Vagina (tissue), 2 donors: Measurements from ENCODE around the gene STAP2. TPM values are rescaled to one million over a fixed set of nuclear protein-coding genes. Genes with fewer than 3 reads are reported as not detected.

Experiments used
- DNase-seq, 2 donors: peaks; one replicate each; pipeline ENCODE4 v3.0.0-alpha.2; 2017; ENCODE audit errors: extremely low spot score in 2 of 2
- H3K27ac ChIP-seq: fragments of 200-600 bp; sonication (generic); one replicate; pipeline ENCODE4 v1.5.1; 2019
- H3K27me3 ChIP-seq: fragments of 200-600 bp; sonication (generic); one replicate; pipeline ENCODE4 v1.5.1; 2019
- H3K36me3 ChIP-seq, 2 donors: fragments of 200-600 bp; sonication (generic); one replicate each; pipeline ENCODE4 v1.5.1; 2017 to 2019
- H3K4me1 ChIP-seq: fragments of 200-600 bp; sonication (generic); one replicate; pipeline ENCODE4 v1.5.1; 2019
- H3K4me3 ChIP-seq, 2 donors: fragments of 200-600 bp; sonication (generic); 1 replicate in 1 of 2; 2 replicates in 1 of 2; pipeline ENCODE4 v1.5.1; 2016 to 2019
- H3K9me3 ChIP-seq: fragments of 200-600 bp; sonication (generic); one replicate; pipeline ENCODE4 v1.5.1; 2019
- CTCF ChIP-seq, 3 experiments: fragments of 450-650 bp in 2 of 3; fragments of 200-600 bp in 1 of 3; sonication (generic) in 1 of 3; IDR thresholded peaks; one replicate each; pipeline ENCODE4 v1.5.1; 2017 to 2019; ENCODE audit warnings: antibody characterized with exemption in 3 of 3, mild to moderate bottlenecking in 2 of 3, moderate library complexity in 2 of 3
- POLR2A ChIP-seq, 2 donors: fragments of 450-650 bp; IDR thresholded peaks; one replicate each; pipeline ENCODE4 v1.6.1; 2017; ENCODE audit warnings: antibody characterized with exemption in 2 of 2, mild to moderate bottlenecking in 2 of 2, moderate library complexity in 2 of 2
- POLR2AphosphoS5 ChIP-seq, 2 donors: sonication (generic); formaldehyde crosslinking; IDR thresholded peaks; one replicate each; pipeline ENCODE4 v1.9.0; 2017; ENCODE audit warnings: antibody characterized with exemption in 2 of 2, mild to moderate bottlenecking in 2 of 2, low read depth in 1 of 2; ENCODE audit not compliant: insufficient read depth in 1 of 2
- intact Hi-C: fragments of 100-400 bp; cut with DNase I; formaldehyde crosslinking; loops from one replicate; pipeline ENCODE4 v1.15.1; 2023
- total RNA-seq: library from RNA; depleted of rRNA; stranded (reverse); fragments of >200 nt; gene quantifications from one replicate; pipeline ENCODE4 v1.2.3, GENCODE V29; 2016

STAP2 gene
- total RNA-seq, 1 donor from 2014 or later = 29.2 TPM

GRCh38 chr19:4300589-4300988 lies 38.0 kb downstream of the STAP2 start:
- Histone ChIP-seq H3K9me3 (no peaks in the 10 kb centered on the region), H3K27ac (no peak overlapping the region), H3K4me1 (no peaks in the 10 kb centered on the region), H3K27me3 (no peaks in the 10 kb centered on the region), H3K4me3 (no peak overlapping the region), H3K36me3 (no peaks in the 10 kb centered on the region)
- no peak for TF ChIP-seq POLR2AphosphoS5 (IDR thresholded peaks at IDR 0.05; ENCODE audit: insufficient read depth in 1 of 2, low read depth in 1 of 2)
- no peak for TF ChIP-seq POLR2A (IDR thresholded peaks at IDR 0.05)
- no peak for TF ChIP-seq CTCF (IDR thresholded peaks at IDR 0.05)
- intact Hi-C loops = no loop called here
- no peak for DNase-seq

DNA sequence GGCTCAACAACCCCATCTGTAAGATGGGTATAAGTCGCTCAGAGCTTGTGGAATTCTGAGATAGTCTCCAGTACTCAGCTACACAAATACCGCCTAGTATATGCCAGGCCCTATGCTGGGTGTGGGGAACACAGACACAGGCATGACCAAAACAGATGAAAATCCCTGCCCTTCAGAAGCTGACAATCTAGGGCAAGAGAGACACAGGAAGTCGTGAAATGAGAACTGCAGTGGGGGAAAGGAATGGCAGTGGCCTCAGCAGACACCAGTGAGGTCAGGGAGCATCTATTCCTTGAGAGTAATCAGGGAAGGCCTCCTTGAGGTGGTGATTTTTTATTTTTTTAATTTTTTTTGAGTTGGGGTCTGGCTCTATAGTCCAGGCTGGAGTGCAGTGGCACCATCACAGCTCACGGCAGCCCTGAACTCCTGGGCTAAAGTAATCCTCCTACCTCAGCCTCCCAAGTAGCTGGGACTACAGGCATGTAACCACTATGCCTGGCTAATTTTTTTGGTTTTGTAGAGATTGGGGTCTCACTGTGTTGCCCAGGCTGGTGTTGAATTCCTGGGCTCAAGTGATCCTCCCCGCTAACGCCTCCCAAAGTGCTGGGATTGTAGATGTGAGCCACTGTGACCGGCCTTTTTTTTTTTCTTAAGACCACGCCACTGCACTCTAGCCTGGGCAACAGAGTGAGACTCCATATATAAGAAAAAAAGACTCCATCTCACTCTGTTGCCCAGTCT lies 39.6 kb downstream of the STAP2 start:
- H3K4me1 ChIP-seq = no peaks in the 10 kb centered on the region
- no peaks in the 10 kb centered on the region for H3K36me3 ChIP-seq
- no peak for DNase-seq
- no peak overlapping the region for H3K27ac ChIP-seq
- TF ChIP-seq POLR2AphosphoS5 (IDR thresholded peaks at IDR 0.05; ENCODE audit: insufficient read depth in 1 of 2, low read depth in 1 of 2) (no peak), POLR2A (IDR thresholded peaks at IDR 0.05) (no peak), CTCF (IDR thresholded peaks at IDR 0.05) (no peak)
- H3K4me3 ChIP-seq = no peak overlapping the region
- H3K27me3 ChIP-seq = no peaks in the 10 kb centered on the region
- H3K9me3 ChIP-seq = no peaks in the 10 kb centered on the region
- intact Hi-C loops = no loop called here

- H3K4me1 ChIP-seq = no peaks in the 10 kb centered on the region
- no peak overlapping the region for H3K27ac ChIP-seq
- H3K27me3 ChIP-seq = no peaks in the 10 kb centered on the region
- intact Hi-C loops = no loop called here
- H3K36me3 ChIP-seq = no peaks in the 10 kb centered on the region
- H3K4me3 ChIP-seq = no peak overlapping the region
- DNase-seq = no peak
- no peaks in the 10 kb centered on the region for H3K9me3 ChIP-seq
- TF ChIP-seq CTCF (IDR thresholded peaks at IDR 0.05) = no peak
- no peak for TF ChIP-seq POLR2AphosphoS5 (IDR thresholded peaks at IDR 0.05; ENCODE audit: insufficient read depth in 1 of 2, low read depth in 1 of 2)
- no peak for TF ChIP-seq POLR2A (IDR thresholded peaks at IDR 0.05)
Observed at GRCh38 chr19:4297901-4298809, 40.5 kb downstream of the STAP2 start.

DNA sequence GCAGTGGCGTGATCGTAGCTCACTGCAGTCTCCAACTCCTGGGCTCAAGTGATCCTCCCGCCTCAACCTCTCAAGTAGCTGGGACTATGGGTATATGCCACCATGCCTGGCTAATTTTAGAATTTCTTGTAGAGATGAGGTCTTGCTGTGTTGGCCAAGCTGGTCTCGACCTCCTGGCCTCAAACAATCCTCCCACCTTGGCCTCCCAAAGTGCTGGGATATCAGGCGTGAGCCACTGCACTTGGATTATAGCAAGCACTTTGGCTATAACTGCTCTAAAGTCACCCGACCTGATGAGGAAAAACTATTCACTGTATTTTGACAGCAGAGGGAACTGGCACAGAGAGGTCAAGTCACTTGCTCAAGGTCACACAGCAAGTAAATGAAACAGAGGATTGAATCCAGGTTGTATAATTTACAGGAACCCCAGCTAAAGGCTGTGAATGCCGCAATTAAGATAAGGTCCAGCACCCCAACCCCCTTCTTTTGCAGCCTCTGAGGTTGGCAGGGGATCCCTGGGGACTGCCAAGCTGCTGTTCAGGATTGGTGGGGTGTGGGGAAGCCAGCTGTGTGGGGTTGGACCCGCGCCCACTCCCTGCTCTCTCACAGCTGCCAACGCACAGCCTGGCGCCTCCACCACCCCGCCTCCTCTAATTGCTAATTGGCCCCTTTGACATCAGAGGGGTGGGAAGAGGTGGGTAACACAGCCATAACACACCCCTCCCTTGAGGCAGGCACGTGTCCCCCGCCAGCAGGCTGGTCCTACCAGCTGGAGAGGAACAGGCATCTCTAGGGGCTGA lies 42.5 kb downstream of the STAP2 start:
- no peak for DNase-seq
- Histone ChIP-seq H3K4me3 (no peak overlapping the region), H3K27me3 (no peaks in the 10 kb centered on the region), H3K27ac (no peak overlapping the region), H3K36me3 (no peaks in the 10 kb centered on the region), H3K9me3 (no peaks in the 10 kb centered on the region), H3K4me1 (no peaks in the 10 kb centered on the region)
- intact Hi-C loops = no loop called here
- no peak for TF ChIP-seq POLR2AphosphoS5 (IDR thresholded peaks at IDR 0.05; ENCODE audit: insufficient read depth in 1 of 2, low read depth in 1 of 2)
- TF ChIP-seq POLR2A (IDR thresholded peaks at IDR 0.05) = no peak
- no peak for TF ChIP-seq CTCF (IDR thresholded peaks at IDR 0.05)
